Endothelial cell of umbilical vein (primary cell): ENCODE results near the gene FSD2. TPM values are rescaled to one million over a fixed set of nuclear protein-coding genes. Genes with fewer than 3 reads are reported as not detected.

Source experiments
- BruUV-seq: library from RNA; stranded (reverse); fragments of 400-500 nt; replicated peaks from 2 replicates; lab custom pipeline; 2021; lab: Mats Ljungman, UMichigan
- CTCF ChIA-PET: fragments of 300-600, 350-600 bp; sonication (Branson Sonifier 250); formaldehyde crosslinking; loops from one replicate; lab custom pipeline; 2021; ENCODE audit warnings: antibody characterized with exemption, inconsistent platforms; lab: Charles Lee
- POLR2A ChIA-PET: fragments of 300-600, 350-600 bp; sonication (Branson Sonifier 250); formaldehyde crosslinking; loops from one replicate; lab custom pipeline; 2021; ENCODE audit warnings: antibody characterized with exemption, inconsistent platforms; lab: Charles Lee
- DNase-seq: peaks from one replicate; pipeline ENCODE4 v3.0.0-alpha.2; 2011; ENCODE audit warnings: low read depth, low spot score
- FAIRE-seq: peaks from 2 replicates; lab custom pipeline; 2011; peaks lifted over from hg19 to GRCh38; lab: Jason Lieb, UNC
- H2AFZ ChIP-seq: 2 replicates; pipeline ENCODE4 v1.6.0; 2012; ENCODE audit warnings: low read depth, low read length, control low read depth, inconsistent platforms
- H3K27ac ChIP-seq: 2 replicates; pipeline ENCODE4 v1.5.1; 2011; ENCODE audit warnings: low read depth, mild to moderate bottlenecking, control low read depth, low read length, moderate library complexity; ENCODE audit not compliant: insufficient read depth
- H3K27me3 ChIP-seq, 2 experiments: 2 replicates each; pipeline versions ENCODE4 v1.6.0 to v1.6.1; 2011; ENCODE audit warnings: low read length in 2 of 2, mixed read lengths in 1 of 2; ENCODE audit not compliant: control insufficient read depth in 2 of 2, insufficient read depth in 2 of 2
- H3K36me3 ChIP-seq, 2 experiments: 2 replicates in 1 of 2; 3 replicates in 1 of 2; pipeline ENCODE4 v1.5.1; 2011; ENCODE audit warnings: low read length in 2 of 2, mild to moderate bottlenecking in 1 of 2, moderate library complexity in 1 of 2; ENCODE audit not compliant: control insufficient read depth in 2 of 2, insufficient read depth in 2 of 2; ENCODE audit errors: extremely low read depth in 1 of 2
- H3K4me1 ChIP-seq: 3 replicates; pipeline ENCODE4 v1.5.1; 2011; ENCODE audit warnings: mild to moderate bottlenecking, low read length; ENCODE audit not compliant: control insufficient read depth, insufficient read depth; ENCODE audit errors: extremely low read depth
- H3K4me2 ChIP-seq: 2 replicates; pipeline ENCODE4 v1.6.1; 2011; ENCODE audit warnings: low read length, control low read depth, mixed read lengths; ENCODE audit not compliant: insufficient read depth
- H3K4me3 ChIP-seq, 3 experiments: fragments of 200-600 bp in 1 of 3; sonication (generic), shearing (Covaris generic) in 1 of 3; replicated peaks in 1 of 3; 2 replicates each; pipeline ENCODE4 v1.5.1; 2011 to 2016; ENCODE audit warnings: control low read depth in 3 of 3, low read length in 3 of 3, mild to moderate bottlenecking in 2 of 3, inconsistent platforms in 1 of 3, low read depth in 1 of 3, moderate library complexity in 1 of 3; ENCODE audit not compliant: insufficient read depth in 1 of 3
- H3K79me2 ChIP-seq: 2 replicates; pipeline ENCODE4 v1.6.0; 2012; ENCODE audit warnings: low read length, inconsistent platforms; ENCODE audit not compliant: control insufficient read depth, insufficient read depth
- H3K9ac ChIP-seq: replicated peaks from 2 replicates; pipeline ENCODE3; 2011; ENCODE audit warnings: low read length, control low read depth; ENCODE audit not compliant: insufficient read depth; ENCODE audit errors: extremely low read depth
- H3K9me1 ChIP-seq: replicated peaks from 3 replicates; pipeline ENCODE4 v1.6.0; 2011; ENCODE audit warnings: mild to moderate bottlenecking, low read length; ENCODE audit not compliant: control insufficient read depth, insufficient read depth; ENCODE audit errors: extremely low read depth
- H3K9me3 ChIP-seq: replicated peaks from 2 replicates; pipeline ENCODE4 v1.5.1; 2012; ENCODE audit warnings: low read length, inconsistent platforms; ENCODE audit not compliant: control insufficient read depth, insufficient read depth
- H4K20me1 ChIP-seq: replicated peaks from 2 replicates; pipeline ENCODE3; 2011; ENCODE audit warnings: mild to moderate bottlenecking, low read length; ENCODE audit not compliant: control insufficient read depth, insufficient read depth; ENCODE audit errors: extremely low read depth
- CTCF ChIP-seq, 2 donors: IDR thresholded peaks; 1 replicate in 1 of 2; 2 replicates in 1 of 2; pipeline ENCODE4 v1.5.1; 2011; ENCODE audit warnings: low read length in 2 of 2, mild to moderate bottlenecking in 2 of 2, moderate library complexity in 2 of 2, control low read depth in 1 of 2, inconsistent platforms in 1 of 2, low read depth in 1 of 2; ENCODE audit not compliant: insufficient read depth in 1 of 2; ENCODE audit errors: extremely low read depth in 1 of 2
- EZH2 ChIP-seq: IDR thresholded peaks from 2 replicates; pipeline ENCODE4 v1.6.1; 2012; ENCODE audit warnings: borderline replicate concordance, low read depth, mild to moderate bottlenecking, moderate library complexity, low read length, inconsistent platforms; ENCODE audit not compliant: severe bottlenecking
- FOS ChIP-seq: IDR thresholded peaks from 2 replicates; pipeline ENCODE4 v1.6.1; 2011; ENCODE audit warnings: mild to moderate bottlenecking, low read length, moderate library complexity, borderline replicate concordance; ENCODE audit not compliant: insufficient read depth
- GATA2 ChIP-seq: IDR thresholded peaks from 2 replicates; pipeline ENCODE4 v1.7.0; 2011; ENCODE audit warnings: low read depth, mild to moderate bottlenecking, moderate library complexity, mixed read lengths, low read length; ENCODE audit not compliant: insufficient read length, insufficient read depth
- JUN ChIP-seq: IDR thresholded peaks from 2 replicates; pipeline ENCODE4 v1.6.1; 2011; ENCODE audit warnings: borderline replicate concordance, low read depth; ENCODE audit not compliant: insufficient read length, insufficient read depth
- MYC ChIP-seq: IDR thresholded peaks from one replicate; pipeline ENCODE4 v1.6.1; 2011; ENCODE audit warnings: mild to moderate bottlenecking, low read depth, low read length
- POLR2A ChIP-seq: IDR thresholded peaks from 2 replicates; pipeline ENCODE4 v1.6.1; 2012; ENCODE audit warnings: low read depth, mild to moderate bottlenecking, control low read depth, low read length
- POLR2AphosphoS5 ChIP-seq: IDR thresholded peaks from 2 replicates; pipeline ENCODE4 v1.6.1; 2012; ENCODE audit warnings: low read depth, mild to moderate bottlenecking, control low read depth, low read length, moderate library complexity; ENCODE audit not compliant: insufficient read depth
- dilution Hi-C: fragments of 300-500 bp; cut with MboI; formaldehyde crosslinking; loops from one replicate; pipeline ENCODE4 v1.15.0; 2019; ENCODE audit warnings: low sequenced_read_pairs; ENCODE audit not compliant: extremely low pct_ligation_motif_present
- intact Hi-C: fragments of 100-400 bp; cut with micrococcal nuclease; formaldehyde crosslinking; loops from one replicate; pipeline ENCODE4 v1.10.0; 2022
- polyA plus RNA-seq, 4 experiments: library from polyadenylated mRNA; depleted of rRNA in 3 of 4; stranded (reverse) in 3 of 4; unstranded in 1 of 4; fragments of >200 nt; gene quantifications; 2 replicates each; pipeline versions ENCODE4 v1.2.1 to v1.2.3, GENCODE V29; 2011 to 2012; ENCODE audit warnings: missing spikeins in 1 of 4
- total RNA-seq: library from RNA; stranded (reverse); gene quantifications from 2 replicates; pipeline ENCODE4 v1.2.3, GENCODE V29; 2021
- TF ChIP-seq, protein P1 (sequence below): IDR thresholded peaks from 2 replicates; pipeline ENCODE4 v1.6.1; 2011; ENCODE audit not compliant: insufficient read depth, insufficient read length

FSD2 gene
- total and polyA plus RNA-seq, 2 donors (not counting 3 experiments of a cell fraction or from before 2014, with no cell fraction given), result not detected

- H3K9me3 ChIP-seq, result no peaks in the 10 kb centered on the region
- POLR2A ChIA-PET, result no interaction called here
- no peaks in the 10 kb centered on the region for H4K20me1 ChIP-seq
- peaks cover 16% of the 10 kb centered on the region for H3K4me1 ChIP-seq
- H3K27me3 ChIP-seq, result no peaks in the 10 kb centered on the region
- DNase-seq (no peak), FAIRE-seq (no peak)
- dilution Hi-C loops (no loop called here), intact Hi-C loops (loop anchor here (5.0 kb wide), 1 partner anchor 169 kb away; no protein-coding TSS in a partner anchor)
- peaks cover 19 to 41% of the 10 kb centered on the region in 2 experiments for H3K36me3 ChIP-seq
- no TSS peak for BruUV-seq
- H3K4me2 ChIP-seq, result no peak overlapping the region
- TF ChIP-seq JUN, result no peak
- TF ChIP-seq, protein P1, sequence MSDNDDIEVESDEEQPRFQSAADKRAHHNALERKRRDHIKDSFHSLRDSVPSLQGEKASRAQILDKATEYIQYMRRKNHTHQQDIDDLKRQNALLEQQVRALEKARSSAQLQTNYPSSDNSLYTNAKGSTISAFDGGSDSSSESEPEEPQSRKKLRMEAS, result no peak
- no peak for TF ChIP-seq POLR2A
- no peak for TF ChIP-seq MYC
- TF ChIP-seq POLR2AphosphoS5, result no peak
- TF ChIP-seq FOS, result no peak
- TF ChIP-seq GATA2, result no peak
- no peak for TF ChIP-seq EZH2
- no peak for TF ChIP-seq CTCF (IDR thresholded peaks at IDR 0.05; ENCODE audit: extremely low read depth in 1 of 2, insufficient read depth in 1 of 2, low read depth in 1 of 2, low read length in 2 of 2)
- H3K9me1 ChIP-seq, result no peaks in the 10 kb centered on the region
- H2AFZ ChIP-seq, result no peak overlapping the region
- H3K79me2 ChIP-seq, result no peaks in the 10 kb centered on the region
- no peak overlapping the region for H3K27ac ChIP-seq
- CTCF ChIA-PET, result interaction anchor here (1.1 to 2.1 kb wide), 4 partner anchors 15 to 23 kb away, joined by 3 to 10 read pairs (median 6); partner anchors contain the start of gene WHAMM
- no peak overlapping the region for H3K9ac ChIP-seq
- no peak overlapping the region for H3K4me3 ChIP-seq
These were observed 27.5 kb upstream of the FSD2 start for GRCh38 chr15:82833362-82833682.
